IMR-90 (cell line): Measurements from ENCODE around the gene FSIP1.

ENCODE experiments used
- BHLHE40 ChIP-seq: fragments of 150-350 bp; IDR thresholded peaks from 2 replicates; pipeline ENCODE4 v1.6.1; 2016; ENCODE audit warnings: mild to moderate bottlenecking, low read depth, low read length
- CEBPB ChIP-seq: IDR thresholded peaks from 2 replicates; pipeline ENCODE4 v1.6.1; 2012; ENCODE audit warnings: low read depth, low read length, improper control_type of control experiment
- CTCF ChIP-seq: conservative IDR thresholded peaks from 2 replicates; pipeline ENCODE4 v1.5.1; 2012; ENCODE audit warnings: mild to moderate bottlenecking, low read depth, low read length, improper control_type of control experiment
- ELK1 ChIP-seq: fragments of 150-350 bp; IDR thresholded peaks from 2 replicates; pipeline ENCODE4 v1.6.1; 2016; ENCODE audit warnings: low read depth, mild to moderate bottlenecking, low read length, moderate library complexity, borderline replicate concordance
- FOS ChIP-seq: fragments of 150-350 bp; IDR thresholded peaks from 2 replicates; pipeline ENCODE4 v1.6.1; 2016; ENCODE audit warnings: low read depth, low read length
- MXI1 ChIP-seq: IDR thresholded peaks from 2 replicates; pipeline ENCODE4 v1.6.1; 2012; ENCODE audit warnings: low read depth, mild to moderate bottlenecking, low read length, moderate library complexity, borderline replicate concordance
- POLR2A ChIP-seq: IDR thresholded peaks from 2 replicates; pipeline ENCODE4 v1.6.1; 2012; ENCODE audit warnings: mild to moderate bottlenecking, low read depth, low read length
- RAD21 ChIP-seq: IDR thresholded peaks from 2 replicates; pipeline ENCODE4 v1.6.1; 2012; ENCODE audit warnings: low read length, improper control_type of control experiment
- RFX5 ChIP-seq: IDR thresholded peaks from 2 replicates; pipeline ENCODE4 v1.8.0; 2012; ENCODE audit warnings: low read depth, mild to moderate bottlenecking, low read length, moderate library complexity
- SMC3 ChIP-seq: fragments of 150-350 bp; IDR thresholded peaks from 2 replicates; pipeline ENCODE4 v1.6.1; 2016; ENCODE audit warnings: low read depth, mild to moderate bottlenecking, antibody characterized with exemption, low read length, moderate library complexity
- USF2 ChIP-seq: fragments of 150-350 bp; IDR thresholded peaks from 2 replicates; pipeline ENCODE4 v1.6.1; 2017; ENCODE audit warnings: mild to moderate bottlenecking, antibody characterized with exemption, low read length, low read depth

GRCh38 chr15:39564972-39565665 is 217.5 kb downstream of the FSIP1 start:
- TF ChIP-seq CTCF: no peak
- TF ChIP-seq POLR2A: no peak
- no peak for TF ChIP-seq CEBPB
- TF ChIP-seq MXI1: no peak
- TF ChIP-seq RAD21: no peak
- TF ChIP-seq ELK1: no peak
- TF ChIP-seq USF2: no peak
- no peak for TF ChIP-seq FOS
- no peak for TF ChIP-seq RFX5
- TF ChIP-seq SMC3: no peak
- TF ChIP-seq BHLHE40: no peak
